NCI-H1092 (cell line): ENCODE results near the gene MRM2.

ENCODE experiments used
- DNase-seq: peaks from one replicate; lab custom pipeline; 2025; lab: John Stamatoyannopoulos, UW

Gene MRM2

GRCh38 chr7:2266911-2267310 lies 24.9 kb upstream of the MRM2 start:
- no peak for DNase-seq

- DNase-seq, result no peak
Observed at GRCh38 chr7:2264158-2264557, 22.2 kb upstream of the MRM2 start.

- no peak for DNase-seq
Observed at GRCh38 chr7:2263176-2263575, 21.2 kb upstream of the MRM2 start.

- no peak for DNase-seq
Observed at GRCh38 chr7:2261611-2262010, 19.6 kb upstream of the MRM2 start.

- peak; percentile 48 for DNase-seq
Observed at GRCh38 chr7:2260820-2261219, 18.8 kb upstream of the MRM2 start.

- no peak for DNase-seq
Observed at GRCh38 chr7:2259480-2259879, 17.5 kb upstream of the MRM2 start.

- DNase-seq, result no peak
Observed at GRCh38 chr7:2258661-2259365, 16.8 kb upstream of the MRM2 start.

GRCh38 chr7:2257651-2258050 lies 15.6 kb upstream of the MRM2 start:
- DNase-seq, result no peak

- no peak for DNase-seq
Observed at GRCh38 chr7:2257046-2257551, 15.1 kb upstream of the MRM2 start.

- DNase-seq, result no peak
Observed at GRCh38 chr7:2256306-2257045, 14.5 kb upstream of the MRM2 start.

GRCh38 chr7:2255145-2256139 lies 13.4 kb upstream of the MRM2 start:
- DNase-seq, result no peak

GRCh38 chr7:2254429-2255144 lies 12.6 kb upstream of the MRM2 start:
- DNase-seq, result no peak

GRCh38 chr7:2253525-2254244 lies 11.7 kb upstream of the MRM2 start:
- no peak for DNase-seq

GRCh38 chr7:2253021-2253420 lies 11.0 kb upstream of the MRM2 start:
- no peak for DNase-seq

- peak; percentile 10 for DNase-seq
Observed at GRCh38 chr7:2251841-2252771, 10.1 kb upstream of the MRM2 start.

GRCh38 chr7:2251381-2251780 lies 9.4 kb upstream of the MRM2 start:
- DNase-seq, result no peak

GRCh38 chr7:2249744-2250323 lies 7.8 kb upstream of the MRM2 start:
- no peak for DNase-seq

- DNase-seq, result no peak
Observed at GRCh38 chr7:2248984-2249694, 7.1 kb upstream of the MRM2 start.
